SK-N-SH treated with all-trans-retinoic acid at 6 μM for 48 hours (cell line): ENCODE measurements around the gene RGS6.

Experiments used
- TOX ChIP-seq: fragments of 250-450 bp; sonication (Bioruptor Pico); IDR thresholded peaks from 2 replicates; pipeline ENCODE4 v1.8.0; 2021; ENCODE audit warnings: mild to moderate bottlenecking, moderate library complexity, borderline replicate concordance
- TF ChIP-seq, protein P1 (sequence below): fragments of 250-450 bp; sonication (Bioruptor Pico); IDR thresholded peaks from 2 replicates; pipeline ENCODE4 v1.5.1; 2020; ENCODE audit warnings: low read depth, mild to moderate bottlenecking, moderate library complexity
- TF ChIP-seq, protein P2 (sequence below): fragments of 250-450 bp; sonication (Bioruptor Pico); IDR thresholded peaks from 2 replicates; pipeline ENCODE4 v1.8.0; 2021; ENCODE audit warnings: low read depth, mild to moderate bottlenecking, moderate library complexity, borderline replicate concordance

DNA sequence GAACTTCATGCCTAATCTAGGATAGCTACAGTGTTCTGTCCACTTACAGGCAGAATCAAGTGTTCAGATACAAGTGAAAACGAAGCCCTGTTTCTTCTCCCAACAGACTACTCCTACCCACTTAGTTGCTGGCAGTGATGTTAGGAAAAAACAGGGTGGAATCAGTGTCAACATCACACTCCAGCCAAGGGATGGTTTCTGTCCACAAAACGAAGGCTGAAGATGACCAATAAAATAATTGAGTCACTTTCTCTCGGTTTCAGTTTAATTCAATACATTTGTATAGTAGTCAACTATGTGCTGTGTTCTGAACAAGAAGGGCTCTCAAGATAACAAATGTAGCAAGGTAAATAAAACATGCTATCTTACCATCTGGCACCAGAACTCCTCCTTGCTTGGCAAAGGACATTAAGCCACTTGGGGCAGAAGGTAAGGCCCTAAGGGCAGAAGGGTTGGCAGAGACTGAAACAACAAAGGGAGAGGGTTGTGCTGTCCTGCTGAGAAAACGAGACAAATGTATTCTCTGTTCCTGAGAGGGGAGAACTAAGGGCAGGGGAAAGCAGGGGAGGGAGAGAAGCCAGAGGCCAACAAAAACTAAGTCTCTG lies 568.1 kb downstream of the RGS6 start:
- TF ChIP-seq, protein P1, sequence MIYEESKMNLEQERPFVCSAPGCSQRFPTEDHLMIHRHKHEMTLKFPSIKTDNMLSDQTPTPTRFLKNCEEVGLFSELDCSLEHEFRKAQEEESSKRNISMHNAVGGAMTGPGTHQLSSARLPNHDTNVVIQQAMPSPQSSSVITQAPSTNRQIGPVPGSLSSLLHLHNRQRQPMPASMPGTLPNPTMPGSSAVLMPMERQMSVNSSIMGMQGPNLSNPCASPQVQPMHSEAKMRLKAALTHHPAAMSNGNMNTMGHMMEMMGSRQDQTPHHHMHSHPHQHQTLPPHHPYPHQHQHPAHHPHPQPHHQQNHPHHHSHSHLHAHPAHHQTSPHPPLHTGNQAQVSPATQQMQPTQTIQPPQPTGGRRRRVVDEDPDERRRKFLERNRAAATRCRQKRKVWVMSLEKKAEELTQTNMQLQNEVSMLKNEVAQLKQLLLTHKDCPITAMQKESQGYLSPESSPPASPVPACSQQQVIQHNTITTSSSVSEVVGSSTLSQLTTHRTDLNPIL (CRISPR knock-in tag), result no peak
- TF ChIP-seq TOX (CRISPR knock-in tag), result no peak
- TF ChIP-seq, protein P2, sequence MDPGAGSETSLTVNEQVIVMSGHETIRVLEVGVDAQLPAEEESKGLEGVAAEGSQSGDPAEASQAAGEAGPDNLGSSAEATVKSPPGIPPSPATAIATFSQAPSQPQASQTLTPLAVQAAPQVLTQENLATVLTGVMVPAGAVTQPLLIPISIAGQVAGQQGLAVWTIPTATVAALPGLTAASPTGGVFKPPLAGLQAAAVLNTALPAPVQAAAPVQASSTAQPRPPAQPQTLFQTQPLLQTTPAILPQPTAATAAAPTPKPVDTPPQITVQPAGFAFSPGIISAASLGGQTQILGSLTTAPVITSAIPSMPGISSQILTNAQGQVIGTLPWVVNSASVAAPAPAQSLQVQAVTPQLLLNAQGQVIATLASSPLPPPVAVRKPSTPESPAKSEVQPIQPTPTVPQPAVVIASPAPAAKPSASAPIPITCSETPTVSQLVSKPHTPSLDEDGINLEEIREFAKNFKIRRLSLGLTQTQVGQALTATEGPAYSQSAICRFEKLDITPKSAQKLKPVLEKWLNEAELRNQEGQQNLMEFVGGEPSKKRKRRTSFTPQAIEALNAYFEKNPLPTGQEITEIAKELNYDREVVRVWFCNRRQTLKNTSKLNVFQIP (CRISPR knock-in tag), result no peak
